H9 (cell line): ENCODE data around the gene SDK2. TPM values are rescaled to one million over a fixed set of nuclear protein-coding genes. Genes with fewer than 3 reads are reported as not detected.

Source experiments
- DNase-seq: peaks from one replicate; pipeline ENCODE4 v3.0.0-alpha.2; 2017
- H2AFZ ChIP-seq: one replicate; pipeline ENCODE4 v1.6.1; 2013; ENCODE audit warnings: mild to moderate bottlenecking, low read length, control low read depth, moderate library complexity
- H2AK5ac ChIP-seq: 2 replicates; pipeline ENCODE4 v1.6.1; 2013; ENCODE audit warnings: low read length, control low read depth, mixed read lengths; ENCODE audit not compliant: insufficient read length
- H2BK120ac ChIP-seq: one replicate; pipeline ENCODE4 v1.6.1; 2013; ENCODE audit warnings: low read depth, mild to moderate bottlenecking, low read length, control low read depth, inconsistent platforms; ENCODE audit not compliant: poor library complexity, severe bottlenecking
- H2BK12ac ChIP-seq: 2 replicates; pipeline ENCODE4 v1.6.1; 2013; ENCODE audit warnings: low read length, control low read depth, mixed read lengths, low read depth; ENCODE audit not compliant: insufficient read length
- H2BK15ac ChIP-seq: 2 replicates; pipeline ENCODE4 v1.6.1; 2013; ENCODE audit warnings: low read depth, low read length, control low read depth
- H2BK20ac ChIP-seq: one replicate; pipeline ENCODE4 v1.6.1; 2013; ENCODE audit warnings: low read depth, mild to moderate bottlenecking, low read length, control low read depth, inconsistent platforms; ENCODE audit not compliant: poor library complexity, severe bottlenecking
- H2BK5ac ChIP-seq: 2 replicates; pipeline ENCODE4 v1.6.1; 2013; ENCODE audit warnings: low read length, control low read depth, mixed read lengths; ENCODE audit not compliant: insufficient read length
- H3K14ac ChIP-seq: 2 replicates; pipeline ENCODE4 v1.6.1; 2013; ENCODE audit warnings: low read length, control low read depth; ENCODE audit not compliant: insufficient read depth
- H3K18ac ChIP-seq: 2 replicates; pipeline ENCODE4 v1.6.1; 2013; ENCODE audit warnings: low read depth, mild to moderate bottlenecking, mixed read lengths, low read length, control low read depth; ENCODE audit not compliant: insufficient read length
- H3K23ac ChIP-seq: 2 replicates; pipeline ENCODE4 v1.6.1; 2013; ENCODE audit warnings: low read length, control low read depth, mixed read lengths, low read depth; ENCODE audit not compliant: insufficient read length
- H3K23me2 ChIP-seq: 2 replicates; pipeline ENCODE4 v1.6.1; 2013; ENCODE audit warnings: low read depth, mild to moderate bottlenecking, mixed read lengths, low read length, control low read depth; ENCODE audit not compliant: insufficient read length, poor library complexity, severe bottlenecking
- H3K27ac ChIP-seq: 2 replicates; pipeline ENCODE4 v1.5.1; 2013; ENCODE audit warnings: low read length, control low read depth, mixed read lengths, low read depth; ENCODE audit not compliant: insufficient read length
- H3K27me3 ChIP-seq: 2 replicates; pipeline ENCODE4 v1.6.1; 2013; ENCODE audit warnings: low read length, control low read depth, inconsistent platforms; ENCODE audit not compliant: insufficient read depth
- H3K4ac ChIP-seq: 2 replicates; pipeline ENCODE4 v1.6.1; 2013; ENCODE audit warnings: low read depth, mild to moderate bottlenecking, control low read depth, inconsistent platforms, low read length, moderate library complexity
- H3K4me1 ChIP-seq: 2 replicates; pipeline ENCODE4 v1.6.1; 2013; ENCODE audit warnings: low read length, control low read depth, inconsistent platforms; ENCODE audit not compliant: insufficient read depth
- H3K4me2 ChIP-seq: 2 replicates; pipeline ENCODE4 v1.6.1; 2013; ENCODE audit warnings: low read length, control low read depth, mixed read lengths; ENCODE audit not compliant: insufficient read length, insufficient read depth
- H3K56ac ChIP-seq: 2 replicates; pipeline ENCODE4 v1.6.1; 2013; ENCODE audit warnings: low read depth, mild to moderate bottlenecking, mixed read lengths, low read length, control low read depth; ENCODE audit not compliant: insufficient read length
- H3K79me1 ChIP-seq: 2 replicates; pipeline ENCODE4 v1.6.1; 2013; ENCODE audit warnings: low read depth, mild to moderate bottlenecking, moderate library complexity, low read length, control low read depth, inconsistent platforms; ENCODE audit not compliant: insufficient read depth, poor library complexity, severe bottlenecking
- H3K79me2 ChIP-seq: 2 replicates; pipeline ENCODE4 v1.6.1; 2013; ENCODE audit warnings: low read length, control low read depth, inconsistent platforms; ENCODE audit not compliant: insufficient read depth
- H3K9ac ChIP-seq: 2 replicates; pipeline ENCODE4 v1.6.1; 2013; ENCODE audit warnings: low read length, control low read depth, mixed read lengths; ENCODE audit not compliant: insufficient read length; ENCODE audit errors: extremely low read depth
- H3K9me3 ChIP-seq: one replicate; pipeline ENCODE4 v1.6.1; 2013; ENCODE audit warnings: low read depth, low read length, inconsistent platforms; ENCODE audit not compliant: control insufficient read depth
- H3T11ph ChIP-seq: one replicate; pipeline ENCODE4 v1.6.1; 2013; ENCODE audit warnings: mild to moderate bottlenecking, low read length, control low read depth, inconsistent platforms
- H4K20me1 ChIP-seq: one replicate; pipeline ENCODE4 v1.6.1; 2013; ENCODE audit not compliant: control insufficient read depth, insufficient read length, insufficient read depth
- H4K5ac ChIP-seq: 2 replicates; pipeline ENCODE4 v1.6.1; 2013; ENCODE audit warnings: low read depth, mild to moderate bottlenecking, mixed read lengths, low read length, control low read depth; ENCODE audit not compliant: insufficient read length
- H4K8ac ChIP-seq: replicated peaks from 2 replicates; pipeline ENCODE4 v1.6.1; 2013; ENCODE audit warnings: low read length, control low read depth, mixed read lengths, low read depth; ENCODE audit not compliant: insufficient read length
- H4K91ac ChIP-seq: 2 replicates; pipeline ENCODE4 v1.6.1; 2013; ENCODE audit warnings: low read depth, mild to moderate bottlenecking, moderate library complexity, mixed read lengths, low read length, control low read depth; ENCODE audit not compliant: insufficient read length
- H3K27ac Mint-ChIP-seq, 3 experiments: 2 replicates in 2 of 3; 3 replicates in 1 of 3; pipeline ENCODE4 v1.8.0; 2020 to 2021; ENCODE audit warnings: mixed read lengths in 3 of 3, mild to moderate bottlenecking in 1 of 3, moderate library complexity in 1 of 3
- H3K27me3 Mint-ChIP-seq: 2 replicates; pipeline ENCODE4 v1.8.0; 2021; ENCODE audit warnings: low read depth, mild to moderate bottlenecking, moderate library complexity, mixed read lengths
- H3K36me3 Mint-ChIP-seq, 3 experiments: 2 replicates in 2 of 3; 3 replicates in 1 of 3; pipeline ENCODE4 v1.8.0; 2020 to 2021; ENCODE audit warnings: low read depth in 3 of 3, mixed read lengths in 3 of 3; ENCODE audit not compliant: insufficient read depth in 1 of 3
- H3K4me1 Mint-ChIP-seq, 2 experiments: 2 replicates each; pipeline ENCODE4 v1.8.0; 2020; ENCODE audit warnings: mixed read lengths in 2 of 2
- H3K4me3 Mint-ChIP-seq, 2 experiments: 2 replicates in 1 of 2; 3 replicates in 1 of 2; pipeline ENCODE4 v1.8.0; 2020 to 2021; ENCODE audit warnings: mild to moderate bottlenecking in 2 of 2, mixed read lengths in 2 of 2, moderate library complexity in 1 of 2
- H3K9me3 Mint-ChIP-seq, 2 experiments: 2 replicates in 1 of 2; 3 replicates in 1 of 2; pipeline ENCODE4 v1.8.0; 2020; ENCODE audit warnings: mild to moderate bottlenecking in 2 of 2, mixed read lengths in 2 of 2, moderate library complexity in 1 of 2
- CTCF ChIP-seq: fragments of 200-600 bp; sonication (generic); conservative IDR thresholded peaks from 3 replicates; pipeline ENCODE4 v1.8.0; 2021; ENCODE audit warnings: antibody characterized with exemption, mild to moderate bottlenecking
- WGBS: extraction: QIAGEN DNeasy Blood & Tissue Kit; methylation state at CpG from one replicate; pipeline ENCODE4 v1.1.7; 2013; ENCODE audit warnings: missing lambda C conversion rate, low lambda C conversion rate, mixed read lengths; ENCODE audit not compliant: insufficient read length; ENCODE audit errors: extremely low coverage; 5-methylcytosine and 5-hydroxymethylcytosine counted together
- total RNA-seq: library from RNA; stranded (reverse); gene quantifications from 2 replicates; pipeline ENCODE4 v1.2.1, GENCODE V29; 2021

SDK2 gene
- total RNA-seq, 1 experiment from 2014 or later: 9.1 TPM

GRCh38 chr17:73641826-73642600 lies 2.2 kb downstream of the SDK2 start:
- Histone ChIP-seq H3T11ph (no peak overlapping the region), H3K18ac (no peak overlapping the region), H2BK5ac (no peak overlapping the region), H3K4ac (no peak overlapping the region), H2AK5ac (no peak overlapping the region), H2BK15ac (no peak overlapping the region), H3K9me3 (no peaks in the 10 kb centered on the region), H2BK120ac (no peak overlapping the region), H4K91ac (no peak overlapping the region), H3K4me2 (no peak overlapping the region), H2BK20ac (no peak overlapping the region), H4K20me1 (no peaks in the 10 kb centered on the region), H3K27me3 (peaks cover 16% of the 10 kb centered on the region; the same call in 1 of the 2 replicates), H3K23me2 (peaks cover 23% of the 10 kb centered on the region), H3K27ac (no peak overlapping the region), H3K9ac (no peak overlapping the region), H3K14ac (no peak overlapping the region), H4K5ac (no peak overlapping the region), H3K23ac (no peak overlapping the region), H4K8ac (no peak overlapping the region), H2AFZ (no peak overlapping the region), H3K79me2 (no peaks in the 10 kb centered on the region), H3K4me1 (no peaks in the 10 kb centered on the region), H3K56ac (no peak overlapping the region), H3K79me1 (no peaks in the 10 kb centered on the region), H2BK12ac (no peak overlapping the region)
- no CpG with 5 or more reads among the region's 12 CpGs for WGBS
- Mint-ChIP-seq H3K36me3 (peaks cover 0 to 4% (median 0%) of the 10 kb centered on the region in 3 experiments; a peak in 2 of 7 replicates), H3K4me3 (peak overlapping the region; percentile 21 to 65; a peak in 4 of 5 replicates), H3K27me3 (peaks cover 60% of the 10 kb centered on the region), H3K27ac (no peak overlapping the region), H3K9me3 (no peaks in the 10 kb centered on the region), H3K4me1 (peaks cover 27 to 55% of the 10 kb centered on the region in 2 experiments)
- no peak for TF ChIP-seq CTCF
- DNase-seq: no peak
